Large intestine (tissue), 3 donors: ENCODE results near the gene RNF213. TPM values are rescaled to one million over a fixed set of nuclear protein-coding genes. Genes with fewer than 3 reads are reported as not detected.

Source experiments
- DNase-seq, 2 donors: peaks; one replicate each; pipeline versions ENCODE4 v3.0.0 to v3.0.0-alpha.2; 2013
- H3K27ac ChIP-seq: one replicate; pipeline ENCODE4 v1.5.1; 2013; ENCODE audit warnings: low read length
- H3K27me3 ChIP-seq: 2 replicates; pipeline ENCODE4 v1.6.1; 2013; ENCODE audit warnings: low read length; ENCODE audit not compliant: control insufficient read depth, insufficient read depth
- H3K36me3 ChIP-seq: 2 replicates; pipeline ENCODE4 v1.6.1; 2013; ENCODE audit warnings: low read length; ENCODE audit not compliant: control insufficient read depth, insufficient read depth
- H3K4me1 ChIP-seq: one replicate; pipeline ENCODE4 v1.6.1; 2013; ENCODE audit warnings: low read length; ENCODE audit not compliant: control insufficient read depth, insufficient read depth
- H3K4me3 ChIP-seq: one replicate; pipeline ENCODE4 v1.5.1; 2013; ENCODE audit warnings: low read length
- H3K9me3 ChIP-seq: one replicate; pipeline ENCODE4 v1.6.1; 2013; ENCODE audit warnings: mild to moderate bottlenecking, low read depth, low read length, moderate library complexity; ENCODE audit not compliant: control insufficient read depth
- WGBS: methylation state at CpG from one replicate; pipeline ENCODE4 v1.1.5; 2013; ENCODE audit warnings: low lambda C conversion rate; ENCODE audit not compliant: insufficient coverage; 5-methylcytosine and 5-hydroxymethylcytosine counted together
- polyA plus RNA-seq: library from polyadenylated mRNA; unstranded; fragments of 120-200 nt; gene quantifications from one replicate; pipeline ENCODE4 v1.2.1, GENCODE V29; 2013

RNF213 gene
- polyA plus RNA-seq, 1 donor: 103 TPM

DNA sequence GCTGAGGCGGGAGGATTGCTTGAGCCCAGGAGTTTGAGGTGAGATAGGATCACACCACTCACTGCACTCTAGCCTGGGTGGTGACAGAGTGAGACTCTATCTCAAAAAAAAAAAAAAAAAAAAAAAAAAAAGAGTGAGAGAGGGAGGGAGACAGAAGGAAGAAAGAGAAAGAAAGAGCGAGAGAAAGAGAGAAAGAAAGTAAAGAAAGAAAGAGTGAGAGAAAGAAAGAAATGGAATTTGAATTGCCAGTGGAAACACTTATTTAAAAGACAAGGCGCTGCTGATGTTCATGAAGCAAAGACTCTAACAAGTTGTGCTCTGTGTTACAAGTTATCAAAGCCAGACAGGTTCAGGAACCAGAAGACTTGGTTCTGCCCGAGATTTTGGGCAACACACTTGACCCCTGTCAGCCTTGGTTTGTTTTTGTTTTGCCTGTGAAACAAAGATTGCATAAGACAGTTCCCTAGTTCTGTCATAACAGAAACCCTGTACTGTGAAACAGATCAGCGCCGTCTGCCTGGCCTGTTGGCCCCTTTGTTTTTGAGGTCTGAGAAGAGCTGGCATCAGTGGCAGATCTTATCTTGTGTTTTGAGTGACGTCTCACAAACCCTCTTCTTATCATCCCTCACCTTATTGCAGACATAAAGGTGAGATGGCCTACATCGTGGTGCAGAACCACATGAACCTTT, 98.9 kb downstream of the RNF213 start:
- DNase-seq: no peak
- Histone ChIP-seq H3K36me3 (peaks cover 88% of the 10 kb centered on the region), H3K4me1 (no peaks in the 10 kb centered on the region), H3K27me3 (no peaks in the 10 kb centered on the region), H3K4me3 (no peak overlapping the region), H3K27ac (no peak overlapping the region), H3K9me3 (no peaks in the 10 kb centered on the region)
- WGBS: 90% methylated on average over 1 of the region's 8 CpGs

DNA sequence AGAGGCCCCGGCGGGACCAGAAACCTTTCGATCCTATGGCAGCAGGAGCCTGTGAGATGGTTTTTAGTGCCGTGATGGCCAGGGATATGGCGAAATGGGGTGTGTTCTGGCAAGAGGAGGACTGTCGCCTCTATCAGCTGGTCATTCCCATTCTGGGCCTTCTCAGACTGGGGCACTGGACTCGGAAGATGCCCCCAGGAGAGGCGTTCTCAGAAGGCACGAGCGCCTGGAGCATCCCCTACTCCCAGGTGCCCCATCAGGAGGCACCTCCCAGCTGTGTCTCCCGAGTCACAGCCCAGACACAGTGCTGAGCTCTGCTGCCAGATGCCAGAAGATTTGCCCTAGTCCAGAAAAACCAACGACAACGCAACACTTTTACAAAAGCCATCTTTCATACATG, 99.7 kb downstream of the RNF213 start:
- H3K4me3 ChIP-seq: no peak overlapping the region
- WGBS: no CpG with 5 or more reads among the region's 13 CpGs
- no peak for DNase-seq
- H3K27ac ChIP-seq: no peak overlapping the region
- H3K36me3 ChIP-seq: peaks cover 90% of the 10 kb centered on the region
- no peaks in the 10 kb centered on the region for H3K27me3 ChIP-seq
- no peaks in the 10 kb centered on the region for H3K9me3 ChIP-seq
- H3K4me1 ChIP-seq: no peaks in the 10 kb centered on the region

DNA sequence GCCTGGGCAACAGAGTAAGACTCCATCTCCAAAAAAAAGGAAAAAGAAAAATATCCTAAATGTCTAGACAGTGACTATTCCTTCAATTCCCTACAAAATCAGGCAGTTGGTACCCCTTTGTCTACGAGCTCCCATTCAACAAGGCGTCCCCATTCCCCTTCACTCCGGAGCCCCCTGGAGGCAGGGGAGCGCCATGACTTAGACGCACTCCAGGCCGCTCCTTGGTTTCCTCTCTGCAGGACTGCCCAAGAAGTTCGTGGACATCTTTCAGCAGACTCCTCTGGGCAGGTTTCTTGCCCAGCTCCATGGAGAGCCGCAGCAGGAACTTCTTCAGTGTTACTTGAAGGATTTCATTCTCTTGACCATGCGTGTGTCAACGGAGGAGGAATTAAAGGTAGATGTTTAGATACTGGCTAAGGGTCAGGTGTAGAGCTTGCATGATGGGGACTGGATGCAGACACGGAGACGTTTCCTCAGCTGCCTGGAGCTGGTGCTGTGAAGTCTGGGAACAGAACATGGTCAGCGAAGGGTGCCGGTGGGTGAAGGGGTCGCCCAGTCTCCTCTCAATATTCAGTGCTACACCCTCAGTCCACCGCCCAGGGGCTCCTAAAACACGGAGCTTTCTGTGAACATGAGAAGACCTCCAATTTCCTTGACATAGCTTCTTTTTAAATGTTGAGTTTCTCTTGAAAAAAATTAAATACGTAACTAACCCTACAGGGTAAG, 101.0 kb downstream of the RNF213 start:
- WGBS: 100% methylated on average over 2 of the region's 18 CpGs
- H3K27me3 ChIP-seq: no peaks in the 10 kb centered on the region
- no peak overlapping the region for H3K27ac ChIP-seq
- DNase-seq: no peak
- no peaks in the 10 kb centered on the region for H3K4me1 ChIP-seq
- H3K4me3 ChIP-seq: no peak overlapping the region
- peaks cover 90% of the 10 kb centered on the region for H3K36me3 ChIP-seq
- H3K9me3 ChIP-seq: no peaks in the 10 kb centered on the region

DNA sequence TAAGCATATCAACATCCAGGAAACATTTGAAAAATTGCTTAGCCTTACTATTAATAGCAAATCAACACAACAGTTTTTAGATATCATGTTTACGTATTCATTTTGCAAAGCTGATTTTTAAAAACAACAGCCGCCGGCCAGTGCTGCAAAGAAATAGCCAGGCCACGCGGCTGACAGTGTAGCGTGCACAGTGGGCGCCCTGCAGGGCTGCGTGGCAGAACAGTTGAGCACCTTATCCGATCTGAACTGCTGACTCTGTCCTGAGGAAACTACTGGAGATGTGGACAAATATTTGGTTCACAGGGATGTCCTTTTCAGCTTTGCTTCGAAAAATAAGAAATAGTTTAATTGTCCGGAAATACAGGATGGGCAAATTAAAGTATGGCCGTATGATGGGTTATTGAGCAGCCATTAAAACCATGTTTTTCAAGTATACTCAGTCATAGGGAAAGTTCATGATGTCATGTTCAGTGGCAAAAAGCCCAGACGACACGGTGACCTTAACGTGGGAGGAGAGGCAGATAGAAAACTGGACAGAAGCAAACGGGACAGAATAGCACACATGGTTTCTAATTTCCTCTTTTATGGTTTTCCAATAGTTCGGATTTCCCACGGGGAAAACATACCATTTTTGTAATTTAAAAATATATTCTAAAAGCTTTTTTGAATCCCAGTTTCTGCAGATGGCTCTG, 101.9 kb downstream of the RNF213 start:
- no peaks in the 10 kb centered on the region for H3K9me3 ChIP-seq
- H3K27me3 ChIP-seq: no peaks in the 10 kb centered on the region
- H3K36me3 ChIP-seq: peaks cover 87% of the 10 kb centered on the region
- 98% methylated on average over 10 of the region's 18 CpGs for WGBS
- H3K27ac ChIP-seq: no peak overlapping the region
- H3K4me3 ChIP-seq: no peak overlapping the region
- H3K4me1 ChIP-seq: no peaks in the 10 kb centered on the region
- DNase-seq: no peak

DNA sequence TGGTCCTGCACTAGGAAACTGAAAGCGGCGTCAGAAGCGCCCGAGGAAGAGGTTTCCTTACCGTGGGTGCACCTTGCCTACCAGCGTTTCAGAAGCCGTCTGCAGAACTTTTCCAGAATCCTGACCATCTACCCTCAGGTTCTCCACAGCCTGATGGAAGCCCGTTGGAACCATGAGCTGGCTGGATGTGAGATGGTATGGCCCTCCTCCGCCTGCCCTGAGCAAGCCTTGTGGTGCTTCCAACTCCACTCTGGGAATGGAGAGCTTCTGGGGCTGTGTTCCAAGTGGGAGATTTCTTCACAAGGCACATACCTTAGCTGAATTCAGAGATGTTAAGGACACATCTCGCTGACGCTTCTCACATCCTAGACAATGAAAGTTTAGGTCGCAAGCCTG, 102.5 kb downstream of the RNF213 start:
- Histone ChIP-seq H3K27me3 (no peaks in the 10 kb centered on the region), H3K4me1 (no peaks in the 10 kb centered on the region), H3K4me3 (no peak overlapping the region), H3K36me3 (peaks cover 86% of the 10 kb centered on the region), H3K9me3 (no peaks in the 10 kb centered on the region), H3K27ac (no peak overlapping the region)
- no peak for DNase-seq
- no CpG with 5 or more reads among the region's 12 CpGs for WGBS

DNA sequence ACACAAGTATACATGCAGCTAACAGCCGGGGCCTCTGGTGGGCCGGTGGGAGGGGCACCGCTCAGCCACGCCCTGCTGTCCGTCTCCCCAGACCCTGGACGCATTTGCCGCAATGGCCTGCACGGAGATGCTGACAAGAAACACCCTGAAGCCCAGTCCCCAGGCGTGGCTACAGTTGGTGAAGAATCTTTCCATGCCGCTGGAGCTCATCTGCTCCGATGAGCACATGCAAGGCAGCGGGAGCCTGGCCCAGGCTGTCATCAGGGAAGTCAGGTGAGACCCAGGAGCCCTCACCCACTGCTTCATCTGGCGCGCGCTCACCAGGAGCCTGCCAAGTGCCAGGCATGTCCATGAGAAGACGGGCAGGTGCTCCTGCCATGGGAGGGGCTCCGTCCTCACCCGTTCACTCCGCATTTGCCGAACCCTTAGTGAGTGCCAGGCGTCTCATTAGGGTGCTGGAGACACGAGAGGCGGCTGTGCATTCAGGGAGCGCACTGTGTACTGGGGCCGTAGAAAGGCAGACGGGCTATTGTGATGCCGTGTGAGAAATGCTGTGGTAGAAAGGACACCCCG, 103.0 kb downstream of the RNF213 start:
- no peaks in the 10 kb centered on the region for H3K27me3 ChIP-seq
- no peak overlapping the region for H3K27ac ChIP-seq
- DNase-seq: no peak
- no peaks in the 10 kb centered on the region for H3K9me3 ChIP-seq
- no CpG with 5 or more reads among the region's 28 CpGs for WGBS
- no peak overlapping the region for H3K4me3 ChIP-seq
- no peaks in the 10 kb centered on the region for H3K4me1 ChIP-seq
- peaks cover 83% of the 10 kb centered on the region for H3K36me3 ChIP-seq

DNA sequence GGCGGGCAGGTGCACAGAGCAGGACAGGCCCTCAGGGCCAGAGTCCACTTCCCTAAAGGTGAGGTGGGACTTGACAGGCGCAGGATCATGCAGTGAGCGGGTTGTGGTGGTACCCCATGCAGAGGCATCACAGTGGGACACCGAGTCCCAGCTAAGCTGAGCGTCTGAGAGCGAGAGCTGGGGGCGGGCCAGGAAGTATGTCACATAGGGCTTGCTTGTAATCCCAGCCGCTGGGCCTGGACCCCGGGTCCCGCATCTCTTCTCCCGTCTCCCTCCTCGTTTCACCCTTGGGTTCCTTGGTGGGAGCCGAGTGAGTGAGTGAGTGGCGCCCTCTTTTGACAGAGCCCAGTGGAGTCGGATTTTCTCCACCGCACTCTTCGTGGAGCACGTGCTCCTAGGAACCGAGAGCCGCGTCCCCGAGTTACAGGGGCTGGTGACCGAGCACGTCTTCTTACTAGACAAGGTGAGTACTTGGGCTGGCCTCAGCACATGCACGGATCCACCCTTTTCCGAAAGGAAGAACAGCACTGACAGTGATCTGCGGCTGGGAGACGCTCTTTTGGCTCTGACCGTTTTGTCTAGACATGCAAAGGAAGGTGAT, 103.5 kb downstream of the RNF213 start:
- no peaks in the 10 kb centered on the region for H3K9me3 ChIP-seq
- 84% methylated on average over 5 of the region's 29 CpGs for WGBS
- no peaks in the 10 kb centered on the region for H3K4me1 ChIP-seq
- H3K4me3 ChIP-seq: no peak overlapping the region
- no peak for DNase-seq
- H3K27me3 ChIP-seq: no peaks in the 10 kb centered on the region
- H3K27ac ChIP-seq: no peak overlapping the region
- H3K36me3 ChIP-seq: peaks cover 81% of the 10 kb centered on the region

DNA sequence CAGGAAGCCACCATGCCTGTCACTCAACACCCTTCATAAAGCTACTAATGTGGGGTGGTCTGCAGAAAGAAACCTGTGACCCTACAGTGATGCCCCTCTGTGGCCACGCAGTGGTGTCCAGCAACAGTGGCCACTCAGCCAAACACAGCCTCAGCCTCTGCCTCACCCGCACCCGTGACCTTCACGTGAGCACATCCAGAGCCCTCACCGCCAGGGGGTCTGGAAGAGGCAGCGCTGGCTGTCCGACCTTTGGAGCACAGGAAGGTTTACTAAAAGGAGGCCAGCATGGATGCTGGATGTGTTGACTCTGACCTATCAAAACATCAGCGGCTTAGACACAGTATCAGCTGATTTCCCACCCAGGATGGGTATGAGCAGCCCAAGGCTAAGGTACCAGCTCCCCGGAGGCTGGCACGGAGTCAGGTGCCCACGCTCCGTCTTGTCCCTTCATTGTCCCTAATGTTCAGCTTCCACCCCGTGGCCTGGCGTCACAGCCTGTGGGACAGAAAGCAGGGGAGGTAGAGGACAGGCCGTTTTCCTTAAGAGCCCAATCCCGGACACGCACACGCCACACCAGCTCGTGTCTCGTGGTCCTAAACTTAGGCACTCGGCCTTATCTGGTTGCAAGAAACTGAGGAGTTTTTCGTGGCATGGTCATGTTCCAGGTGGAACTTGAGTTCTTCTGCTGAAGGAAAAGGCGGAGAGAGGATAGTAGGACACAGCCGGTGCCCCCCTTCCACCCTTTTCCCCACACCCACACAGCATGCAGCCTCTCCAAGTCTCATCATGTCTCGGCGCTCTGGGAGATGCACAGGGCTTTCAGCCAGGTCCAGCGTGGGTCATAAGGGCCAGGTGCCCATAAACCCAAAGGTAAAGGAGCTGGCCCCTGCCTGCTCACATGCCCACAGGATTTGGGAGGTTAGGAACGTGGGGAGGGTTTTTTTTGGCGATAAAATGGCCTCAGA, 104.6 kb downstream of the RNF213 start:
- peaks cover 80% of the 10 kb centered on the region for H3K36me3 ChIP-seq
- DNase-seq: no peak

DNA sequence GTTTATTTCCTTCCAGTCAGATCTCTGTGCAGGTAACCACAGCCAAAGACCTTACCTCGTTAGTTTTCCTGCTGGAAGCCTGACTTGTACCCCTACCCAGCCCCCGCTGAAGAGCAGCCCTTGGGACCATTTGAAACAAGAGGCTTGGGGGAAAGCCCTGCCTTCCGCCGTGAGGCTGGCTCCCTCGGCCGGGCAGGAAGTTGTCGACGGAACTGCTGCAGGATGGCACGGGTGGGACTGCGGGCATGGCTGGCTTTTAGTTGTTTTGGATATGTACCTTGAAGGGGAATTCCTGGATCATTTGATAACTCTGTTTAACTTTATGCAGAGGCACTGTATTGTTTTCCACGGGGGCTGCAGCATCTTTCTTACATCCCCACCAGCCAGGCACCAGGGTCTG, 105.3 kb downstream of the RNF213 start:
- Histone ChIP-seq H3K4me3 (no peak overlapping the region), H3K27me3 (no peaks in the 10 kb centered on the region), H3K36me3 (peaks cover 80% of the 10 kb centered on the region), H3K4me1 (no peaks in the 10 kb centered on the region), H3K9me3 (no peaks in the 10 kb centered on the region), H3K27ac (no peak overlapping the region)
- no peak for DNase-seq
- WGBS: 100% methylated on average over 1 of the region's 11 CpGs

More for the DNA sequence above, 104.6 kb downstream of the RNF213 start:
- no peak overlapping the region for H3K27ac ChIP-seq
- no peaks in the 10 kb centered on the region for H3K9me3 ChIP-seq
- no CpG with 5 or more reads among the region's 29 CpGs for WGBS
- no peaks in the 10 kb centered on the region for H3K27me3 ChIP-seq
- H3K4me1 ChIP-seq: no peaks in the 10 kb centered on the region
- H3K4me3 ChIP-seq: no peak overlapping the region
